IMR-90 (cell line): ENCODE data around the gene MRPS34. TPM values are rescaled to one million over a fixed set of nuclear protein-coding genes. Genes with fewer than 3 reads are reported as not detected.

Experiments used
- ATAC-seq: fragments of 200-7000 bp; cut with Tn5 transposase; 2 replicates; pipeline ENCODE4 v1.9.1; 2020; ENCODE audit warnings: low read depth, mild to moderate bottlenecking, moderate library complexity
- BruUV-seq: library from RNA; stranded (reverse); fragments of 400-500 nt; replicated peaks from 2 replicates; lab custom pipeline; 2021; lab: Mats Ljungman, UMichigan
- CTCF ChIA-PET: fragments of 300-600 bp; formaldehyde crosslinking; extraction: SDS; loops from one replicate; lab custom pipeline; 2021; ENCODE audit warnings: antibody characterized with exemption; lab: Yijun Ruan, JAX
- POLR2A ChIA-PET: fragments of 300-600 bp; sonication (Branson Sonifier 250); formaldehyde crosslinking; loops from one replicate; lab custom pipeline; 2022; ENCODE audit warnings: antibody characterized with exemption; ENCODE audit not compliant: unreplicated experiment; lab: Charles Lee
- DNase-seq: peaks from one replicate; pipeline ENCODE4 v3.0.0; 2013
- H2AFZ ChIP-seq: replicated peaks from 2 replicates; pipeline ENCODE3; 2013; ENCODE audit warnings: low read length, mild to moderate bottlenecking; ENCODE audit not compliant: poor library complexity
- H2AK5ac ChIP-seq: 2 replicates; pipeline ENCODE4 v1.6.1; 2013; ENCODE audit warnings: low read depth, low read length, inconsistent platforms
- H2AK9ac ChIP-seq: replicated peaks from 2 replicates; pipeline ENCODE3; 2013; ENCODE audit warnings: mild to moderate bottlenecking, low read depth, low read length, moderate library complexity; ENCODE audit not compliant: poor library complexity
- H2BK120ac ChIP-seq: 2 replicates; pipeline ENCODE4 v1.6.1; 2013; ENCODE audit warnings: low read depth, low read length, inconsistent platforms
- H2BK15ac ChIP-seq: 3 replicates; pipeline ENCODE4 v1.6.1; 2013; ENCODE audit warnings: low read depth, low read length, inconsistent platforms
- H2BK20ac ChIP-seq: 2 replicates; pipeline ENCODE4 v1.6.1; 2013; ENCODE audit warnings: low read depth, mild to moderate bottlenecking, inconsistent platforms, low read length, moderate library complexity
- H2BK5ac ChIP-seq: 2 replicates; pipeline ENCODE4 v1.6.1; 2013; ENCODE audit warnings: mild to moderate bottlenecking, low read depth, low read length, inconsistent platforms; ENCODE audit not compliant: poor library complexity, severe bottlenecking
- H3K14ac ChIP-seq: replicated peaks from 2 replicates; pipeline ENCODE4 v1.6.1; 2013; ENCODE audit warnings: low read depth, low read length, inconsistent platforms
- H3K18ac ChIP-seq: 2 replicates; pipeline ENCODE4 v1.6.1; 2013; ENCODE audit warnings: low read depth, low read length, control low read depth
- H3K23ac ChIP-seq: 2 replicates; pipeline ENCODE4 v1.6.1; 2013; ENCODE audit warnings: low read depth, low read length, inconsistent platforms
- H3K27ac ChIP-seq: 2 replicates; pipeline ENCODE4 v1.5.1; 2013; ENCODE audit warnings: mild to moderate bottlenecking, control low read depth, low read length; ENCODE audit not compliant: insufficient read depth
- H3K27me3 ChIP-seq: 2 replicates; pipeline ENCODE4 v1.6.1; 2013; ENCODE audit warnings: low read length; ENCODE audit not compliant: control insufficient read depth, insufficient read depth
- H3K36me3 ChIP-seq: 2 replicates; pipeline ENCODE4 v1.6.1; 2013; ENCODE audit warnings: low read length, mixed read lengths; ENCODE audit not compliant: control insufficient read depth, insufficient read depth
- H3K4ac ChIP-seq: 2 replicates; pipeline ENCODE4 v1.6.1; 2013; ENCODE audit warnings: low read depth, low read length, inconsistent platforms
- H3K4me1 ChIP-seq: 2 replicates; pipeline ENCODE4 v1.6.1; 2013; ENCODE audit warnings: low read length, mixed read lengths; ENCODE audit not compliant: control insufficient read depth, insufficient read depth
- H3K4me2 ChIP-seq: 2 replicates; pipeline ENCODE4 v1.6.1; 2013; ENCODE audit warnings: low read depth, mild to moderate bottlenecking, control low read depth, low read length, moderate library complexity
- H3K4me3 ChIP-seq: 2 replicates; pipeline ENCODE4 v1.5.1; 2013; ENCODE audit warnings: low read depth, mild to moderate bottlenecking, control low read depth, low read length, moderate library complexity; ENCODE audit not compliant: insufficient read depth
- H3K56ac ChIP-seq: 2 replicates; pipeline ENCODE4 v1.6.1; 2013; ENCODE audit warnings: low read length, inconsistent platforms; ENCODE audit not compliant: insufficient read depth; ENCODE audit errors: extremely low read depth
- H3K79me1 ChIP-seq, 2 experiments: 2 replicates each; pipeline ENCODE4 v1.6.1; 2013; ENCODE audit warnings: low read length in 2 of 2, inconsistent platforms in 1 of 2, low read depth in 1 of 2
- H3K9ac ChIP-seq: 2 replicates; pipeline ENCODE4 v1.6.1; 2013; ENCODE audit warnings: low read depth, low read length, control low read depth
- H3K9me1 ChIP-seq: 2 replicates; pipeline ENCODE4 v1.6.1; 2013; ENCODE audit warnings: low read length, inconsistent platforms; ENCODE audit not compliant: insufficient read depth
- H3K9me3 ChIP-seq: 2 replicates; pipeline ENCODE4 v1.6.1; 2013; ENCODE audit warnings: low read length; ENCODE audit not compliant: control insufficient read depth, insufficient read depth
- H4K20me1 ChIP-seq: 2 replicates; pipeline ENCODE4 v1.6.1; 2013; ENCODE audit warnings: low read length, inconsistent platforms; ENCODE audit not compliant: insufficient read depth
- H4K5ac ChIP-seq: 2 replicates; pipeline ENCODE4 v1.6.1; 2013; ENCODE audit warnings: mild to moderate bottlenecking, low read depth, low read length, control low read depth
- H4K8ac ChIP-seq, 2 experiments: 2 replicates each; pipeline ENCODE4 v1.6.1; 2013; ENCODE audit warnings: low read depth in 2 of 2, low read length in 2 of 2, control low read depth in 1 of 2, inconsistent platforms in 1 of 2
- H4K91ac ChIP-seq: 2 replicates; pipeline ENCODE4 v1.6.1; 2013; ENCODE audit warnings: low read depth, low read length, inconsistent platforms; ENCODE audit not compliant: insufficient read depth
- BHLHE40 ChIP-seq: fragments of 150-350 bp; IDR thresholded peaks from 2 replicates; pipeline ENCODE4 v1.6.1; 2016; ENCODE audit warnings: mild to moderate bottlenecking, low read depth, low read length
- CEBPB ChIP-seq: IDR thresholded peaks from 2 replicates; pipeline ENCODE4 v1.6.1; 2012; ENCODE audit warnings: low read depth, low read length, improper control_type of control experiment
- FOS ChIP-seq: fragments of 150-350 bp; IDR thresholded peaks from 2 replicates; pipeline ENCODE4 v1.6.1; 2016; ENCODE audit warnings: low read depth, low read length
- MAFK ChIP-seq: IDR thresholded peaks from 2 replicates; pipeline ENCODE4 v1.6.1; 2012; ENCODE audit warnings: low read depth, low read length, improper control_type of control experiment
- MAZ ChIP-seq: IDR thresholded peaks from 2 replicates; pipeline ENCODE4 v1.6.1; 2012; ENCODE audit warnings: low read depth, mild to moderate bottlenecking, low read length, improper control_type of control experiment, moderate library complexity, borderline replicate concordance
- POLR2A ChIP-seq: IDR thresholded peaks from 2 replicates; pipeline ENCODE4 v1.6.1; 2012; ENCODE audit warnings: mild to moderate bottlenecking, low read depth, low read length
- RAD21 ChIP-seq: IDR thresholded peaks from 2 replicates; pipeline ENCODE4 v1.6.1; 2012; ENCODE audit warnings: low read length, improper control_type of control experiment
- RFX5 ChIP-seq: IDR thresholded peaks from 2 replicates; pipeline ENCODE4 v1.8.0; 2012; ENCODE audit warnings: low read depth, mild to moderate bottlenecking, low read length, moderate library complexity
- SMC3 ChIP-seq: fragments of 150-350 bp; IDR thresholded peaks from 2 replicates; pipeline ENCODE4 v1.6.1; 2016; ENCODE audit warnings: low read depth, mild to moderate bottlenecking, antibody characterized with exemption, low read length, moderate library complexity
- WGBS, 2 experiments: methylation state at CpG; one replicate each; pipeline versions ENCODE4 v1.1.5 to v1.1.7; 2013; ENCODE audit warnings: missing lambda C conversion rate in 2 of 2; ENCODE audit not compliant: insufficient read length in 1 of 2; ENCODE audit errors: extremely low coverage in 2 of 2; 5-methylcytosine and 5-hydroxymethylcytosine counted together
- dilution Hi-C: fragments of 300-500 bp; cut with HindIII; formaldehyde crosslinking; loops from one replicate; pipeline ENCODE4 v1.14.3; 2018; ENCODE audit warnings: low sequenced_read_pairs; ENCODE audit not compliant: unreplicated experiment
- in situ Hi-C: fragments of 300-500 bp; cut with MboI; formaldehyde crosslinking; loops from 3 replicates; pipeline ENCODE4 v1.14.3; 2019; ENCODE audit warnings: low sequenced_read_pairs, inconsistent platforms, mixed read lengths
- intact Hi-C: fragments of 100-400 bp; cut with micrococcal nuclease; formaldehyde crosslinking; loops from 2 replicates; pipeline ENCODE4 v1.10.0; 2022
- polyA plus RNA-seq, 3 experiments: library from polyadenylated mRNA; depleted of rRNA; stranded (reverse); fragments of >200 nt; gene quantifications; 2 replicates each; pipeline ENCODE4 v1.2.3, GENCODE V29; 2012; ENCODE audit warnings: low replicate concordance in 1 of 3
- total RNA-seq: library from RNA; depleted of rRNA; stranded (reverse); fragments of >200 nt; gene quantifications from 2 replicates; pipeline ENCODE4 v1.2.3, GENCODE V29; 2012
- TF ChIP-seq, protein P1 (sequence below): fragments of 150-350 bp; IDR thresholded peaks from 2 replicates; pipeline ENCODE4 v1.6.1; 2017; ENCODE audit warnings: mild to moderate bottlenecking, antibody characterized with exemption, low read length, low read depth
- TF ChIP-seq, protein P2 (sequence below): conservative IDR thresholded peaks from 2 replicates; pipeline ENCODE4 v1.5.1; 2012; ENCODE audit warnings: mild to moderate bottlenecking, low read depth, low read length, improper control_type of control experiment

MRPS34 gene
- total and polyA plus RNA-seq, 2 of the 4 experiments (the other 2 are of a cell fraction) = 68.5 to 80.4 TPM

DNA sequence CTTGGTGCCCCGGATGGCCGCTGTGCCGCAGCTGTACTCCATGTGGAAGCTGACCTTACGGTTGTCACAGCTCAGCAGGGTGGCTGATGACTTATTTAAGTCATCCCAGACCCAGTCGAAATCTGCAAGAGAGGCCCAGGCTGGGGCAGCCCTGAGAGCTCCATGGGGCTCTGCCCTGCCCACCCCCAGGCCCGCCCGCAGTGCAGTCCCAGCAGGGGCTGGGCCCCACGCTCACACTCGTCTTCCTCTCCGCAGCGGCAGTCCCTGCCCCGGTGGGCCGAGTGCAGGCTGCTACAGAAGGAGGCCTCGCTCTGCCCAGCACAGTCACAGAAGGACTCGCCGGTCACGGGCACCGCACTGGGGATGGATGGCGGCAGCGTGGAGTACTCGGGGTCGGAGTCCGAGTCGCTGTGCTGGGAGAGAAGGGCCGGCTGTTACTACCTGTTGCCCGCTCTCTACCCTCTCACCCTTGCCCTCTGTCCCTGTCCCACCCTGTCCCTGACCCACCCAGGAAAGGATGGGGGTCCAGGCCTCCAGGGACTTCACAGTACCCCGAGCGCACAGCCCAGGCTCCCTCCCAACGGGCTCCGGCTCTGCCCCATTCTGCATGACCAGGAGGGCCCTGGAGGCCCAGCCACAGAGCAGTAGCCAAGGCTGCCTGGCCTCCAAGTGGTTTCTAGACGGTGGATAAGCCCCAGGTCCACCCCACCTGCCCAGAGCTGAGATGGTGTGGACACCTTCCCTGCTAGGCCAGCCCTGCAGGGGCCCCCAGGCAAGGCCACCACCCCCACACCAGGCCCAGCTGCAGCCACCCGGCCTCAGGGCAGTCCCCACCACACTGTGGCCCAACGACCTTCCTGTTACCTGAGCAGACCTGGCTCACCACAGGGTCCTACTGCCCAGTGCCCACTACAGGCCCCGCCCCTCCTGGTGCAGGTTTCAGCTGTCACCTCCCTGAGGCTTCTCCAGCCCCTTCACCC, 5.6 kb upstream of the MRPS34 start:
- ChIA-PET POLR2A (no interaction called here), CTCF (no interaction called here)
- Histone ChIP-seq H3K14ac (no peak overlapping the region), H2BK120ac (no peak overlapping the region), H3K4me3 (no peak overlapping the region), H2AK5ac (no peak overlapping the region), H3K4ac (no peak overlapping the region), H3K4me2 (no peak overlapping the region), H2AFZ (peak overlapping the region; percentile 52), H3K9me3 (no peaks in the 10 kb centered on the region), H3K27ac (no peak overlapping the region), H3K79me1 (peaks cover 9 to 61% of the 10 kb centered on the region in 2 experiments), H3K23ac (no peak overlapping the region), H2AK9ac (peak overlapping the region; percentile 52), H3K27me3 (no peaks in the 10 kb centered on the region), H3K56ac (no peak overlapping the region), H3K18ac (no peak overlapping the region), H3K9ac (no peak overlapping the region), H4K8ac (no peak overlapping the region), H2BK5ac (no peak overlapping the region), H3K9me1 (peaks cover 7% of the 10 kb centered on the region; the same call in 1 of the 2 replicates), H4K20me1 (peaks cover 16% of the 10 kb centered on the region), H3K36me3 (peaks cover 31% of the 10 kb centered on the region), H4K5ac (no peak overlapping the region), H2BK15ac (no peak overlapping the region), H3K4me1 (peaks cover 11% of the 10 kb centered on the region), H4K91ac (no peak overlapping the region), H2BK20ac (no peak overlapping the region)
- 84% methylated on average over 12 of the region's 34 CpGs; no CpG with 5 or more reads in 1 of the 2 experiments for WGBS, 2 experiments
- TF ChIP-seq, protein P1, sequence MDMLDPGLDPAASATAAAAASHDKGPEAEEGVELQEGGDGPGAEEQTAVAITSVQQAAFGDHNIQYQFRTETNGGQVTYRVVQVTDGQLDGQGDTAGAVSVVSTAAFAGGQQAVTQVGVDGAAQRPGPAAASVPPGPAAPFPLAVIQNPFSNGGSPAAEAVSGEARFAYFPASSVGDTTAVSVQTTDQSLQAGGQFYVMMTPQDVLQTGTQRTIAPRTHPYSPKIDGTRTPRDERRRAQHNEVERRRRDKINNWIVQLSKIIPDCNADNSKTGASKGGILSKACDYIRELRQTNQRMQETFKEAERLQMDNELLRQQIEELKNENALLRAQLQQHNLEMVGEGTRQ = no peak
- TF ChIP-seq MAFK (no peak), BHLHE40 (no peak), RFX5 (no peak), CEBPB (no peak), FOS (no peak), MAZ (no peak), RAD21 (no peak), POLR2A (no peak), SMC3 (no peak)
- TF ChIP-seq, protein P2, sequence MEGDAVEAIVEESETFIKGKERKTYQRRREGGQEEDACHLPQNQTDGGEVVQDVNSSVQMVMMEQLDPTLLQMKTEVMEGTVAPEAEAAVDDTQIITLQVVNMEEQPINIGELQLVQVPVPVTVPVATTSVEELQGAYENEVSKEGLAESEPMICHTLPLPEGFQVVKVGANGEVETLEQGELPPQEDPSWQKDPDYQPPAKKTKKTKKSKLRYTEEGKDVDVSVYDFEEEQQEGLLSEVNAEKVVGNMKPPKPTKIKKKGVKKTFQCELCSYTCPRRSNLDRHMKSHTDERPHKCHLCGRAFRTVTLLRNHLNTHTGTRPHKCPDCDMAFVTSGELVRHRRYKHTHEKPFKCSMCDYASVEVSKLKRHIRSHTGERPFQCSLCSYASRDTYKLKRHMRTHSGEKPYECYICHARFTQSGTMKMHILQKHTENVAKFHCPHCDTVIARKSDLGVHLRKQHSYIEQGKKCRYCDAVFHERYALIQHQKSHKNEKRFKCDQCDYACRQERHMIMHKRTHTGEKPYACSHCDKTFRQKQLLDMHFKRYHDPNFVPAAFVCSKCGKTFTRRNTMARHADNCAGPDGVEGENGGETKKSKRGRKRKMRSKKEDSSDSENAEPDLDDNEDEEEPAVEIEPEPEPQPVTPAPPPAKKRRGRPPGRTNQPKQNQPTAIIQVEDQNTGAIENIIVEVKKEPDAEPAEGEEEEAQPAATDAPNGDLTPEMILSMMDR = no peak
- ATAC-seq (no peak), DNase-seq (no peak)
- in situ Hi-C loops = no loop called here
- BruUV-seq = no TSS peak
- intact Hi-C loops = no loop called here
- dilution Hi-C loops = no loop called here
